Measurements from ENCODE around the gene SPACA7. TPM values are rescaled to one million over a fixed set of nuclear protein-coding genes. Genes with fewer than 3 reads are reported as not detected.

Gene SPACA7
- total RNA-seq, 3 donors from 2014 or later = not detected

- no peak for TF ChIP-seq CTCF (IDR thresholded peaks at IDR 0.05)
- H3K4me3 ChIP-seq = no peak overlapping the region
- DNase-seq = no peak
- no peaks in the 10 kb centered on the region for H3K4me1 ChIP-seq (ENCODE audit: low read depth)
- intact Hi-C loops (cut with DNase I, micrococcal nuclease) = no loop called here
- H3K9me3 ChIP-seq = no peaks in the 10 kb centered on the region
- ATAC-seq = no peak
- no peaks in the 10 kb centered on the region for H3K36me3 ChIP-seq (ENCODE audit: low read depth)
Measured at GRCh38 chr13:112468069-112468468, 91.9 kb downstream of the SPACA7 start.

- ATAC-seq (no peak), DNase-seq (peak in 1 of 3 donors; percentile 32)
- H3K4me1 ChIP-seq (ENCODE audit: low read depth) = no peaks in the 10 kb centered on the region
- intact Hi-C loops (cut with DNase I, micrococcal nuclease) = no loop called here
- no peak for TF ChIP-seq CTCF (IDR thresholded peaks at IDR 0.05)
- no peaks in the 10 kb centered on the region for H3K9me3 ChIP-seq
- H3K4me3 ChIP-seq = no peak overlapping the region
- no peaks in the 10 kb centered on the region for H3K36me3 ChIP-seq (ENCODE audit: low read depth)
Measured at GRCh38 chr13:112469071-112469745, 93.1 kb downstream of the SPACA7 start.

GRCh38 chr13:112473818-112474217 lies 97.7 kb downstream of the SPACA7 start:
- H3K36me3 ChIP-seq (ENCODE audit: low read depth) = no peaks in the 10 kb centered on the region
- H3K4me1 ChIP-seq (ENCODE audit: low read depth) = no peaks in the 10 kb centered on the region
- H3K9me3 ChIP-seq = no peaks in the 10 kb centered on the region
- DNase-seq (no peak), ATAC-seq (no peak)
- H3K4me3 ChIP-seq = no peak overlapping the region
- intact Hi-C loops (cut with DNase I, micrococcal nuclease) = no loop called here
- TF ChIP-seq CTCF (IDR thresholded peaks at IDR 0.05) = no peak

- ATAC-seq = no peak
- Histone ChIP-seq H3K36me3 (ENCODE audit: low read depth) (no peaks in the 10 kb centered on the region), H3K4me3 (no peak overlapping the region), H3K4me1 (ENCODE audit: low read depth) (no peaks in the 10 kb centered on the region), H3K9me3 (no peaks in the 10 kb centered on the region)
- intact Hi-C loops (cut with DNase I, micrococcal nuclease) = no loop called here
- no peak for TF ChIP-seq CTCF (IDR thresholded peaks at IDR 0.05)
- no peak for DNase-seq
Measured at GRCh38 chr13:112474869-112475268, 98.7 kb downstream of the SPACA7 start.

- no peaks in the 10 kb centered on the region for H3K4me1 ChIP-seq (ENCODE audit: low read depth)
- TF ChIP-seq CTCF (IDR thresholded peaks at IDR 0.05) = no peak
- H3K9me3 ChIP-seq = peaks cover 3% of the 10 kb centered on the region
- intact Hi-C loops (cut with DNase I, micrococcal nuclease) = no loop called here
- ATAC-seq (no peak), DNase-seq (no peak)
- H3K4me3 ChIP-seq = no peak overlapping the region
- no peaks in the 10 kb centered on the region for H3K36me3 ChIP-seq (ENCODE audit: low read depth)
Measured at GRCh38 chr13:112475889-112476288, 99.7 kb downstream of the SPACA7 start.

Data from mucosa of descending colon (tissue), 3 donors.